B cell (primary cell): ENCODE measurements around the gene MEGF11.

Source experiments
- EZH2 ChIP-seq: IDR thresholded peaks from 2 replicates; pipeline ENCODE4 v1.6.1; 2012; ENCODE audit warnings: borderline replicate concordance, low read depth, mild to moderate bottlenecking, moderate library complexity, low read length; ENCODE audit not compliant: insufficient read depth, poor library complexity, severe bottlenecking
- TF ChIP-seq, protein P1 (sequence below): fragments of 200-600 bp; IDR thresholded peaks from one replicate; pipeline ENCODE4 v1.8.0; 2022; ENCODE audit warnings: antibody characterized with exemption, mild to moderate bottlenecking

DNA sequence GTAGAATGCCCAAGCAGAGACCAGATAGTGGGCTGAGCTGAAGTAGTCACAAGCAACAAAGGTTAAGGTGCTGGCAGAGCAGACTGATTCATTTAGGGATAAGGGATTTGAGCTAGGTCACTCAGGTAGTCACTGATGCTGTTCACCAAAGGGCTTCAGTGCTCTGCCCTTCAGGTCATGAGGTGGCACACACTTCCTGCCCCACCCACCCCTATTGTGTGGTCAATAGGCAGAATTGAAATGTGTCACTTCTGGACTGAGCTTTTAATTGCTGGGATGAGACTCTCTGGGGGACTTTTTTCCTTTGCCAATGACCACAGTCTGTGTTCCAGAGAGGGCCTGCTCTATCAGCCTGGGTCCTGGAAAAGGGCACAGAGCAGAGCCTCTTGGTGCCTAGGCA lies 37.0 kb upstream of the MEGF11 start:
- TF ChIP-seq EZH2, result no peak
- TF ChIP-seq, protein P1, sequence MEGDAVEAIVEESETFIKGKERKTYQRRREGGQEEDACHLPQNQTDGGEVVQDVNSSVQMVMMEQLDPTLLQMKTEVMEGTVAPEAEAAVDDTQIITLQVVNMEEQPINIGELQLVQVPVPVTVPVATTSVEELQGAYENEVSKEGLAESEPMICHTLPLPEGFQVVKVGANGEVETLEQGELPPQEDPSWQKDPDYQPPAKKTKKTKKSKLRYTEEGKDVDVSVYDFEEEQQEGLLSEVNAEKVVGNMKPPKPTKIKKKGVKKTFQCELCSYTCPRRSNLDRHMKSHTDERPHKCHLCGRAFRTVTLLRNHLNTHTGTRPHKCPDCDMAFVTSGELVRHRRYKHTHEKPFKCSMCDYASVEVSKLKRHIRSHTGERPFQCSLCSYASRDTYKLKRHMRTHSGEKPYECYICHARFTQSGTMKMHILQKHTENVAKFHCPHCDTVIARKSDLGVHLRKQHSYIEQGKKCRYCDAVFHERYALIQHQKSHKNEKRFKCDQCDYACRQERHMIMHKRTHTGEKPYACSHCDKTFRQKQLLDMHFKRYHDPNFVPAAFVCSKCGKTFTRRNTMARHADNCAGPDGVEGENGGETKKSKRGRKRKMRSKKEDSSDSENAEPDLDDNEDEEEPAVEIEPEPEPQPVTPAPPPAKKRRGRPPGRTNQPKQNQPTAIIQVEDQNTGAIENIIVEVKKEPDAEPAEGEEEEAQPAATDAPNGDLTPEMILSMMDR, result no peak
